Thoracic aorta (tissue), 2 donors: ENCODE results near the gene COL1A2. TPM values are rescaled to one million over a fixed set of nuclear protein-coding genes. Genes with fewer than 3 reads are reported as not detected.

ENCODE experiments used
- ATAC-seq: fragments of 150-250 bp; one replicate; pipeline ENCODE4 v1.8.0; 2017; ENCODE audit warnings: low read depth; ENCODE audit not compliant: insufficient number of reproducible peaks, low FRiP score
- DNase-seq: peaks from one replicate; pipeline ENCODE4 v3.0.0-alpha.2; 2020; ENCODE audit warnings: low spot score
- H3K27ac ChIP-seq, 2 donors: fragments of 200-600 bp; sonication (generic); 1 replicate in 1 of 2; 2 replicates in 1 of 2; pipeline ENCODE4 v1.5.1; 2016; ENCODE audit warnings: mild to moderate bottlenecking in 2 of 2, moderate library complexity in 2 of 2
- H3K27me3 ChIP-seq: fragments of 200-600 bp; sonication (generic); replicated peaks from 2 replicates; pipeline ENCODE4 v1.6.0; 2016; ENCODE audit warnings: mild to moderate bottlenecking; ENCODE audit not compliant: insufficient read depth
- H3K36me3 ChIP-seq: fragments of 200-600 bp; sonication (generic); one replicate; pipeline ENCODE4 v1.5.1; 2016
- H3K4me1 ChIP-seq, 2 donors: fragments of 200-600 bp; sonication (generic); 1 replicate in 1 of 2; 2 replicates in 1 of 2; pipeline versions ENCODE4 v1.5.1 to v1.6.0; 2016; ENCODE audit warnings: low read depth in 2 of 2, mild to moderate bottlenecking in 1 of 2; ENCODE audit not compliant: control insufficient read depth in 1 of 2
- H3K4me3 ChIP-seq: fragments of 200-600 bp; sonication (generic); 2 replicates; pipeline ENCODE4 v1.5.1; 2016; ENCODE audit warnings: mild to moderate bottlenecking
- H3K9me3 ChIP-seq: fragments of 200-600 bp; sonication (generic); 2 replicates; pipeline ENCODE4 v1.5.1; 2016
- CTCF ChIP-seq: fragments of 200-600 bp; sonication (generic); IDR thresholded peaks from one replicate; pipeline ENCODE4 v1.5.1; 2019; ENCODE audit warnings: antibody characterized with exemption
- total RNA-seq, 2 donors: library from RNA; depleted of rRNA; stranded (reverse); fragments of >200 nt; gene quantifications; one replicate each; pipeline versions ENCODE4 v1.1.0 to v1.2.3, GENCODE V29; 2016

The COL1A2 gene
- total RNA-seq, 2 donors from 2014 or later: 1,117 to 1,356 TPM

DNA sequence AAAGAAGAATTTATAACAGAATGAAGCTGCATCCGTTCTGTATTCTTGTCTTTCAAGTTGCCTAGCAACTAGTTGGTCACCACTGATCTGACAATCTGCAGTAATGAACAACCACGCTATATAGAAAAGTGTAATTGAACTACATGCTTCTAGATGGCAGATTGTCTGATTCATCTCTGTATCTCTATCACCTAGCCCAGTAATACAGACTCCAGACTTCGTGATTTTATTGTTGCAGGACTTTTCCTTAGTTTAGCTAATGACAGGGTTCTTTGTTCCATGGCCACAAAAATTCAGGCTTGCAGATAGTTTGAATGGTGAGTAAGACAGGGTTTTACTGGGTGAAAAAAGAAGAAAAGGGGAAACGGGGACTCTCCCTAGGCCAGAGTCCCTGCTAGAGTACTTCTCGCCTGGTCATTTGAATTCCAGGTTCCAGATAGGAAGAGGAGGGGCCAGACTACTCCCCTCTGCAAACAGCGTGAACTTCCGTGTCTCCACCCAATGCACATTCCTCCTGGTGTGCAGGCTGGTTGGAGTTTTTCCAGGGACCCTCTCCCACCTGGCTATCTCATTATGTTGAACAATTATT, 45.9 kb downstream of the COL1A2 start:
- H3K9me3 ChIP-seq: no peaks in the 10 kb centered on the region
- no peak overlapping the region for H3K4me3 ChIP-seq
- no peak for DNase-seq
- H3K36me3 ChIP-seq: no peaks in the 10 kb centered on the region
- H3K27me3 ChIP-seq: no peaks in the 10 kb centered on the region
- H3K4me1 ChIP-seq: no peaks in the 10 kb centered on the region
- H3K27ac ChIP-seq: no peak overlapping the region
- TF ChIP-seq CTCF: no peak
- no peak for ATAC-seq

DNA sequence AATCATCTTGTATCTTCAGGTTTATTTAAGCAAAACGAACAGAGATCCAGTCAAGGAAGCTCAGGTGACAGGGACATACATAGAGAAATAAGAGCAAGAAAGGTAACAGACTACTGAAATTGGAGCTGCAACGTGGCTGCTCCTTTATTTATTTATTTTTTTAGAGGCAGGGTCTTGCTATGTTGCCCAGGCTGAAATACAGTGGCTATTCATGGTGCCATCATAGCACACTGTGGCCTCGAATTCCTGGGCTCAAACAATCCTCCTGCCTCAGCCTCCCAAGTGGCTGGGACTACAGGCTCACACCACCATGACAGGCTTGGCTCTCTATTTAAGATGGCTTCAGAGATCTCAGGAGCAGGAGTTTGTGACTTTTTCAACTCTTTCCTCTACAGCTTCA, 46.4 kb downstream of the COL1A2 start:
- no peak for DNase-seq
- no peak for ATAC-seq
- no peaks in the 10 kb centered on the region for H3K27me3 ChIP-seq
- H3K27ac ChIP-seq: no peak overlapping the region
- H3K4me1 ChIP-seq: no peaks in the 10 kb centered on the region
- H3K9me3 ChIP-seq: no peaks in the 10 kb centered on the region
- no peak overlapping the region for H3K4me3 ChIP-seq
- no peaks in the 10 kb centered on the region for H3K36me3 ChIP-seq
- no peak for TF ChIP-seq CTCF

DNA sequence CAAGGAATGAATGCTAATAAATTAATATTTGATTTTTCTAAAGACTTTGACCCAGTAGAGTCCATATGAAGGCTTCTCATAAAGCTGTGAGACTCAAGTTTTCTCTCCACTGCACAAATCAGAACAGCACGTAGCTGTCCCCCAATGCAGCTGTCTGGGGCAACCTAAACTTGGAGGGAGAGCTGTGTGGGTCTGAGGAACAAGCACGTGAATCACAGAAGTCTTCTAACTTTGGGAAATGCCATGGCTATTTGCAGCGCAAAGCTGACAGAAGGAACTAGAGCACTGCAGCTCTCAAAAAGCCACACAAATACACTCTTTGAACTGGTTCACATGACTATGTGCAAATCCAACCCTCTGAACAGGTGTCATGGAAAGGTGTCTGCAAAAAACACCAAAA, 47.9 kb downstream of the COL1A2 start:
- peaks cover 5% of the 10 kb centered on the region for H3K27me3 ChIP-seq
- no peak for ATAC-seq
- no peak for TF ChIP-seq CTCF

GRCh38 chr7:94444813-94445212, 50.1 kb downstream of the COL1A2 start:
- H3K9me3 ChIP-seq: no peaks in the 10 kb centered on the region
- DNase-seq (no peak), ATAC-seq (no peak)
- H3K27ac ChIP-seq: no peak overlapping the region
- H3K36me3 ChIP-seq: no peaks in the 10 kb centered on the region
- H3K27me3 ChIP-seq: peaks cover 5% of the 10 kb centered on the region
- no peak overlapping the region for H3K4me3 ChIP-seq
- H3K4me1 ChIP-seq: no peaks in the 10 kb centered on the region
- TF ChIP-seq CTCF: no peak

More for the DNA sequence above, 47.9 kb downstream of the COL1A2 start:
- H3K27ac ChIP-seq: no peak overlapping the region
- H3K4me1 ChIP-seq: no peaks in the 10 kb centered on the region
- DNase-seq: no peak
- H3K4me3 ChIP-seq: no peak overlapping the region
- no peaks in the 10 kb centered on the region for H3K36me3 ChIP-seq
- H3K9me3 ChIP-seq: no peaks in the 10 kb centered on the region

DNA sequence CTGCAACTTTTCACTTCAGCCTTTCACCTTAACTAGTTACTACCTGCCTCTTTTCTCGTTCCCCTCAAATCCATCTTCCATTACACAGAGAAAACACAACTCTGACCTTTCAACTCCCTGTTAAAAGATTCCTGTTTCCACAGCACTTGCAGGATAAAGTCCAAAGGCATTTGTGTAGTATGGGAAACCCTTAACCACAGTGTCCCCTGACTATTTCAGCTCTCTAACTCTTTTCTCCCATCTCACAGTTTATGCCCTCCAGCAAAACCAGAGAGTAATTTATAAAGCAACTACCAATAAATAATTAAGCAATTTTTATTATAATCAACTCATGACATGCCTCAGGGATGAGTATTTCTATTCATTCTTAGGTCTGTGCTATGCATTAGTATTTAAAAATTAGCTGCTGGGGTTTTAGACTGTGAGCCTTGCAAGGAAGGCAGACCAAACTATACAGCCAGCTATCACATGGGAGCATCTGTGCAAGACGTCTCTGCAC, 51.0 kb downstream of the COL1A2 start:
- ATAC-seq: no peak
- no peak overlapping the region for H3K4me3 ChIP-seq

More for the DNA sequence above, 51.0 kb downstream of the COL1A2 start:
- DNase-seq: no peak
- Histone ChIP-seq H3K36me3 (peaks cover 4% of the 10 kb centered on the region), H3K9me3 (no peaks in the 10 kb centered on the region), H3K27ac (no peak overlapping the region), H3K4me1 (no peaks in the 10 kb centered on the region), H3K27me3 (peaks cover 5% of the 10 kb centered on the region)
- no peak for TF ChIP-seq CTCF
